ENCODE results near the gene ZPLD1. TPM values are rescaled to one million over a fixed set of nuclear protein-coding genes. Genes with fewer than 3 reads are reported as not detected.

Gene ZPLD1
- total RNA-seq, 1 experiment from 2014 or later: not detected

- H3K9ac ChIP-seq (ENCODE audit: extremely low read depth, insufficient read length, low read length): no peak overlapping the region
These were observed 9.3 kb downstream of the ZPLD1 start for GRCh38 chr3:102444101-102444500.

More at GRCh38 chr3:102444101-102444500, 9.3 kb downstream of the ZPLD1 start:
- Histone ChIP-seq H4K5ac (ENCODE audit: insufficient read length, low read depth, low read length) (no peak overlapping the region), H4K8ac (replicated peaks; ENCODE audit: insufficient read length, low read depth, low read length) (no peak overlapping the region), H3K4ac (ENCODE audit: low read depth, low read length) (no peak overlapping the region), H3K4me2 (ENCODE audit: insufficient read depth, insufficient read length, low read length) (no peak overlapping the region), H2BK120ac (ENCODE audit: low read depth, low read length, poor library complexity, severe bottlenecking) (no peak overlapping the region), H3K18ac (ENCODE audit: insufficient read length, low read depth, low read length) (no peak overlapping the region), H4K91ac (ENCODE audit: insufficient read length, low read depth, low read length) (no peak overlapping the region), H3K9me3 (ENCODE audit: control insufficient read depth, low read depth, low read length) (no peaks in the 10 kb centered on the region), H3T11ph (ENCODE audit: low read length) (no peak overlapping the region), H3K27me3 (ENCODE audit: insufficient read depth, low read length) (no peaks in the 10 kb centered on the region; the same call in 1 of the 2 replicates), H3K14ac (ENCODE audit: insufficient read depth, low read length) (no peak overlapping the region), H3K4me1 (ENCODE audit: insufficient read depth, low read length) (no peaks in the 10 kb centered on the region), H3K23me2 (ENCODE audit: insufficient read length, low read depth, low read length, poor library complexity, severe bottlenecking) (no peaks in the 10 kb centered on the region), H2AFZ (ENCODE audit: low read length) (no peak overlapping the region), H3K79me1 (ENCODE audit: insufficient read depth, low read depth, low read length, poor library complexity, severe bottlenecking) (no peaks in the 10 kb centered on the region), H2BK15ac (ENCODE audit: low read depth, low read length) (no peak overlapping the region), H2BK12ac (ENCODE audit: insufficient read length, low read depth, low read length) (no peak overlapping the region), H3K56ac (ENCODE audit: insufficient read length, low read depth, low read length) (no peak overlapping the region), H3K23ac (ENCODE audit: insufficient read length, low read depth, low read length) (no peak overlapping the region), H4K20me1 (ENCODE audit: control insufficient read depth, insufficient read depth, insufficient read length) (no peaks in the 10 kb centered on the region), H3K79me2 (ENCODE audit: insufficient read depth, low read length) (no peaks in the 10 kb centered on the region), H2BK20ac (ENCODE audit: low read depth, low read length, poor library complexity, severe bottlenecking) (no peak overlapping the region), H2AK5ac (ENCODE audit: insufficient read length, low read length) (no peak overlapping the region), H2BK5ac (ENCODE audit: insufficient read length, low read length) (no peak overlapping the region), H3K27ac (ENCODE audit: insufficient read length, low read depth, low read length) (no peak overlapping the region)
- TF ChIP-seq, protein P1, sequence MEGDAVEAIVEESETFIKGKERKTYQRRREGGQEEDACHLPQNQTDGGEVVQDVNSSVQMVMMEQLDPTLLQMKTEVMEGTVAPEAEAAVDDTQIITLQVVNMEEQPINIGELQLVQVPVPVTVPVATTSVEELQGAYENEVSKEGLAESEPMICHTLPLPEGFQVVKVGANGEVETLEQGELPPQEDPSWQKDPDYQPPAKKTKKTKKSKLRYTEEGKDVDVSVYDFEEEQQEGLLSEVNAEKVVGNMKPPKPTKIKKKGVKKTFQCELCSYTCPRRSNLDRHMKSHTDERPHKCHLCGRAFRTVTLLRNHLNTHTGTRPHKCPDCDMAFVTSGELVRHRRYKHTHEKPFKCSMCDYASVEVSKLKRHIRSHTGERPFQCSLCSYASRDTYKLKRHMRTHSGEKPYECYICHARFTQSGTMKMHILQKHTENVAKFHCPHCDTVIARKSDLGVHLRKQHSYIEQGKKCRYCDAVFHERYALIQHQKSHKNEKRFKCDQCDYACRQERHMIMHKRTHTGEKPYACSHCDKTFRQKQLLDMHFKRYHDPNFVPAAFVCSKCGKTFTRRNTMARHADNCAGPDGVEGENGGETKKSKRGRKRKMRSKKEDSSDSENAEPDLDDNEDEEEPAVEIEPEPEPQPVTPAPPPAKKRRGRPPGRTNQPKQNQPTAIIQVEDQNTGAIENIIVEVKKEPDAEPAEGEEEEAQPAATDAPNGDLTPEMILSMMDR (conservative IDR thresholded peaks at IDR 0.05): no peak
- no peak for DNase-seq
- peaks cover 25% of the 10 kb centered on the region for H3K27me3 Mint-ChIP-seq (ENCODE audit: low read depth)
- no peak overlapping the region for H3K27ac Mint-ChIP-seq
- no peaks in the 10 kb centered on the region for H3K9me3 Mint-ChIP-seq
- WGBS (ENCODE audit: extremely low coverage, insufficient read length, low lambda C conversion rate): no CpG with 5 or more reads among the region's 2 CpGs
- no peaks in the 10 kb centered on the region for H3K36me3 Mint-ChIP-seq (ENCODE audit: insufficient read depth in 1 of 3, low read depth in 3 of 3)
- peaks cover 0 to 4% of the 10 kb centered on the region in 2 experiments; a peak in 2 of 4 replicates for H3K4me1 Mint-ChIP-seq
- no peak overlapping the region for H3K4me3 Mint-ChIP-seq

Measured in H9 (cell line).